HepG2 (cell line): ENCODE data around the gene TLE7. TPM values are rescaled to one million over a fixed set of nuclear protein-coding genes. Genes with fewer than 3 reads are reported as not detected.

ENCODE experiments used
- ADNP ChIP-seq: sonication (generic); formaldehyde crosslinking; IDR thresholded peaks from 2 replicates; pipeline ENCODE4 v1.4.0; 2020; ENCODE audit warnings: missing genetic modification reagents
- ATF7-NPFF ChIP-seq: sonication (generic); formaldehyde crosslinking; IDR thresholded peaks from 2 replicates; pipeline ENCODE4 v1.8.1; 2023; ENCODE audit warnings: mild to moderate bottlenecking, low read depth, missing genetic modification reagents, moderate library complexity
- EED ChIP-seq: sonication (generic); formaldehyde crosslinking; IDR thresholded peaks from 2 replicates; pipeline ENCODE4 v1.5.0; 2020; ENCODE audit warnings: mild to moderate bottlenecking, missing genetic modification reagents
- ELF4 ChIP-seq: sonication (generic); formaldehyde crosslinking; IDR thresholded peaks from 2 replicates; pipeline ENCODE4 v1.5.0; 2020; ENCODE audit warnings: missing genetic modification reagents, mild to moderate bottlenecking, moderate library complexity, borderline replicate concordance
- GATAD2A ChIP-seq: IDR thresholded peaks from 2 replicates; pipeline ENCODE4 v1.6.1; 2016
- IKZF5 ChIP-seq: IDR thresholded peaks from 2 replicates; pipeline ENCODE4 v1.6.1; 2018; ENCODE audit warnings: missing genetic modification reagents, mild to moderate bottlenecking, missing compliant biosample characterization
- JARID2 ChIP-seq: sonication (generic); formaldehyde crosslinking; IDR thresholded peaks from 2 replicates; pipeline ENCODE4 v1.8.1; 2023; ENCODE audit warnings: missing genetic modification reagents, inconsistent platforms; ENCODE audit not compliant: insufficient replicate concordance
- JUN ChIP-seq: sonication (generic); formaldehyde crosslinking; IDR thresholded peaks from 2 replicates; pipeline ENCODE4 v1.4.0; 2020; ENCODE audit warnings: mild to moderate bottlenecking, missing genetic modification reagents
- MED8 ChIP-seq: sonication (generic); formaldehyde crosslinking; IDR thresholded peaks from 2 replicates; pipeline ENCODE4 v1.8.1; 2023; ENCODE audit warnings: mild to moderate bottlenecking, missing genetic modification reagents; ENCODE audit not compliant: insufficient replicate concordance
- MTF2 ChIP-seq: sonication (generic); formaldehyde crosslinking; IDR thresholded peaks from 2 replicates; pipeline ENCODE4 v1.5.0; 2020; ENCODE audit warnings: missing genetic modification reagents, borderline replicate concordance
- NFKB2 ChIP-seq: sonication (generic); formaldehyde crosslinking; IDR thresholded peaks from 2 replicates; pipeline ENCODE4 v1.4.0; 2020; ENCODE audit warnings: missing genetic modification reagents, borderline replicate concordance
- RELA ChIP-seq: sonication (generic); formaldehyde crosslinking; IDR thresholded peaks from 2 replicates; pipeline ENCODE4 v1.4.0; 2020; ENCODE audit warnings: missing genetic modification reagents
- SMAD3 ChIP-seq: sonication (generic); formaldehyde crosslinking; IDR thresholded peaks from 2 replicates; pipeline ENCODE4 v1.4.0; 2020; ENCODE audit warnings: missing genetic modification reagents
- SSRP1 ChIP-seq: IDR thresholded peaks from 2 replicates; pipeline ENCODE4 v1.6.1; 2016; ENCODE audit warnings: control low read depth
- TGIF2 ChIP-seq: IDR thresholded peaks from 2 replicates; pipeline ENCODE4 v1.6.1; 2016; ENCODE audit warnings: control low read depth, missing compliant biosample characterization
- THAP8 ChIP-seq: sonication (generic); formaldehyde crosslinking; IDR thresholded peaks from 2 replicates; pipeline ENCODE4 v1.5.1; 2020; ENCODE audit warnings: missing genetic modification reagents, mild to moderate bottlenecking, borderline replicate concordance
- ZBTB46 ChIP-seq: sonication (generic); formaldehyde crosslinking; IDR thresholded peaks from 2 replicates; pipeline ENCODE4 v1.4.0; 2020; ENCODE audit warnings: mild to moderate bottlenecking, missing genetic modification reagents, borderline replicate concordance
- ZMAT3 ChIP-seq: sonication (generic); formaldehyde crosslinking; conservative IDR thresholded peaks from 2 replicates; pipeline ENCODE4 v1.7.0; 2021; ENCODE audit warnings: missing genetic modification reagents
- ZNF124 ChIP-seq: sonication (generic); formaldehyde crosslinking; IDR thresholded peaks from 2 replicates; pipeline ENCODE4 v1.4.0; 2020; ENCODE audit warnings: missing genetic modification reagents
- ZNF280B ChIP-seq: sonication (generic); formaldehyde crosslinking; IDR thresholded peaks from 2 replicates; pipeline ENCODE4 v1.5.0; 2020; ENCODE audit warnings: missing genetic modification reagents, mild to moderate bottlenecking, borderline replicate concordance
- ZNF564 ChIP-seq: sonication (generic); formaldehyde crosslinking; IDR thresholded peaks from 2 replicates; pipeline ENCODE4 v1.8.1; 2023; ENCODE audit warnings: mild to moderate bottlenecking, missing genetic modification reagents
- ZNF672 ChIP-seq: sonication (generic); formaldehyde crosslinking; IDR thresholded peaks from 2 replicates; pipeline ENCODE4 v1.8.1; 2022; ENCODE audit warnings: missing genetic modification reagents
- ZNF740 ChIP-seq: sonication (generic); formaldehyde crosslinking; IDR thresholded peaks from 2 replicates; pipeline ENCODE4 v1.4.0; 2020; ENCODE audit warnings: missing genetic modification reagents
- ZNF780A ChIP-seq: sonication (generic); formaldehyde crosslinking; IDR thresholded peaks from 2 replicates; pipeline ENCODE4 v1.8.0; 2022; ENCODE audit warnings: mild to moderate bottlenecking, missing genetic modification reagents, moderate library complexity
- ZNF850 ChIP-seq: sonication (generic); formaldehyde crosslinking; conservative IDR thresholded peaks from 2 replicates; pipeline ENCODE4 v1.9.0; 2021; ENCODE audit warnings: mild to moderate bottlenecking, missing genetic modification reagents
- ZSCAN31 ChIP-seq: sonication (generic); formaldehyde crosslinking; IDR thresholded peaks from 2 replicates; pipeline ENCODE4 v1.5.0; 2020; ENCODE audit warnings: low read depth, mild to moderate bottlenecking, missing genetic modification reagents
- polyA plus RNA-seq, 8 experiments: library from polyadenylated mRNA; depleted of rRNA in 3 of 8; stranded (reverse) in 7 of 8; unstranded in 1 of 8; fragments of >200 nt; fragmentation: Illumina TruSeq in 4 of 8; extraction: Trizol in 4 of 8; gene quantifications; 2 replicates each; pipeline versions ENCODE4 v1.2.1 to v1.2.3, GENCODE V29; 2011 to 2016; ENCODE audit warnings: low read depth in 4 of 8, missing spikeins in 1 of 8, mixed read lengths in 1 of 8; ENCODE audit not compliant: insufficient read depth in 1 of 8
- total RNA-seq, 5 experiments: library from RNA; depleted of rRNA; stranded (reverse); fragments of >200 nt; fragmentation: Illumina TruSeq; extraction: Trizol; gene quantifications; 2 replicates each; pipeline ENCODE4 v1.2.3, GENCODE V29; 2016; ENCODE audit warnings: low read depth in 1 of 5

The TLE7 gene
- total and polyA plus RNA-seq, 2 of the 13 experiments (the other 11 are each of a cell fraction or from before 2014, with no cell fraction given): not detected

GRCh38 chr16:71426069-71426879 lies 15.6 kb downstream of the TLE7 start (continued):
- TF ChIP-seq ATF7-NPFF (peak; percentile 96), MTF2 (no peak; the same call in 1 of the 2 replicates), ADNP (CRISPR knock-in tag) (peak; percentile 74; the same call in 1 of the 2 replicates), SSRP1 (CRISPR knock-in tag) (no peak), JARID2 (CRISPR knock-in tag) (peak; percentile 78), ZSCAN31 (CRISPR knock-in tag) (peak; percentile 97), SMAD3 (peak; percentile 99), ZBTB46 (CRISPR knock-in tag) (peak; percentile 90; the same call in 1 of the 2 replicates), EED (CRISPR knock-in tag) (peak; percentile 43), JUN (peak; percentile 71), THAP8 (CRISPR knock-in tag) (peak; percentile 97), ZNF672 (CRISPR knock-in tag) (no peak), TGIF2 (CRISPR knock-in tag) (no peak; the same call in 1 of the 2 replicates), GATAD2A (CRISPR knock-in tag) (peak; percentile 96), ZMAT3 (CRISPR knock-in tag) (peak; percentile 88), NFKB2 (CRISPR knock-in tag) (peak; percentile 87), ZNF850 (no peak), ZNF564 (CRISPR knock-in tag) (peak; percentile 96), ZNF124 (CRISPR knock-in tag) (peak; percentile 99), IKZF5 (peak; percentile 99), ZNF280B (CRISPR knock-in tag) (peak; percentile 65), RELA (CRISPR knock-in tag) (peak; percentile 92; the same call in 1 of the 2 replicates), ELF4 (CRISPR knock-in tag) (no peak), MED8 (CRISPR knock-in tag) (no peak), ZNF780A (CRISPR knock-in tag) (no peak; the same call in 1 of the 2 replicates), ZNF740 (CRISPR knock-in tag) (no peak; the same call in 1 of the 2 replicates)
